Measurements from ENCODE around the gene ZNF79. TPM values are rescaled to one million over a fixed set of nuclear protein-coding genes. Genes with fewer than 3 reads are reported as not detected.

ZNF79 gene
- total and polyA plus RNA-seq, 9 of the 15 experiments (the other 6 are each of a cell fraction or from before 2014, with no cell fraction given): 0.62 to 7.0 (median 4.1) TPM

GRCh38 chr9:127417131-127418036, 6.8 kb upstream of the ZNF79 start:
- no peak for FAIRE-seq
- no peaks in the 10 kb centered on the region for H3K79me2 ChIP-seq (ENCODE audit: control insufficient read depth, insufficient read depth, low read length)
- 26% methylated on average over 12 of the region's 15 CpGs for WGBS (ENCODE audit: insufficient coverage, low coverage, missing lambda C conversion rate)
- 0 out of 2 replicates have a peak, but pooled peaks cover 4% of the 10 kb centered on the region for H4K20me1 ChIP-seq (replicated peaks; ENCODE audit: control insufficient read depth, insufficient read depth, low read length)
- intact Hi-C loops (cut with micrococcal nuclease): loop anchor here (2.0 kb wide), 1 partner anchor 57 kb away; no protein-coding TSS in a partner anchor
- peaks cover 20 to 24% of the 10 kb centered on the region in 2 experiments for H3K4me1 ChIP-seq (replicated peaks in 1 of 2; ENCODE audit: control insufficient read depth in 2 of 2, insufficient read depth in 2 of 2, low read length in 2 of 2)
- no peak overlapping the region for H3K4me3 ChIP-seq
- no peak overlapping the region for H3K27ac ChIP-seq (ENCODE audit: extremely low read depth, low read depth, low read length)
- H3K4me2 ChIP-seq (ENCODE audit: insufficient read depth, low read length): no peak overlapping the region
- BruUV-seq (replicated peaks): no TSS peak
- no peak overlapping the region for H2AFZ ChIP-seq (ENCODE audit: low read depth, low read length)
- ATAC-seq: no peak; the same call in 2 of the 3 replicates
- TF ChIP-seq USF1 (CRISPR knock-in tag; IDR thresholded peaks at IDR 0.05): 0 out of 2 replicates have a peak, but pooled peaks have one; percentile 28
- TF ChIP-seq RBM34 (IDR thresholded peaks at IDR 0.05; ENCODE audit: borderline replicate concordance, insufficient read depth, low read length): no peak
- no peaks in the 10 kb centered on the region for H3K36me3 ChIP-seq (ENCODE audit: control insufficient read depth, insufficient read depth, low read length)
- in situ Hi-C loops (cut with MboI): no loop called here
- CTCF ChIA-PET (ENCODE audit: low intra/inter-chr PET ratio): no interaction called here
- no peaks in the 10 kb centered on the region for H3K27me3 ChIP-seq (ENCODE audit: control insufficient read depth in 2 of 2, insufficient read depth in 2 of 2, low read length in 2 of 2)
- DNase-seq (ENCODE audit: extremely low read depth in 1 of 4, low spot score in 3 of 4): no peak
- no peak overlapping the region for H3K9ac ChIP-seq (ENCODE audit: insufficient read depth in 1 of 2, low read depth in 2 of 2, low read length in 2 of 2)
- no peaks in the 10 kb centered on the region for H3K9me1 ChIP-seq (ENCODE audit: control insufficient read depth, insufficient read depth, low read length)
- no peaks in the 10 kb centered on the region for H3K9me3 ChIP-seq (replicated peaks; ENCODE audit: control insufficient read depth, insufficient read depth, low read depth, low read length)
- POLR2A ChIA-PET: interaction anchor here (0.5 kb wide), 1 partner anchor 9 kb away, joined by 3 read pairs; no protein-coding TSS in a partner anchor
